ENCODE results near the gene ARID4A.
"Not testable (repeated sequence)": the region's sequence is repeated elsewhere in the genome, so short reads cannot be mapped to it uniquely, and the experiment has no call there.

Gene ARID4A

DNA sequence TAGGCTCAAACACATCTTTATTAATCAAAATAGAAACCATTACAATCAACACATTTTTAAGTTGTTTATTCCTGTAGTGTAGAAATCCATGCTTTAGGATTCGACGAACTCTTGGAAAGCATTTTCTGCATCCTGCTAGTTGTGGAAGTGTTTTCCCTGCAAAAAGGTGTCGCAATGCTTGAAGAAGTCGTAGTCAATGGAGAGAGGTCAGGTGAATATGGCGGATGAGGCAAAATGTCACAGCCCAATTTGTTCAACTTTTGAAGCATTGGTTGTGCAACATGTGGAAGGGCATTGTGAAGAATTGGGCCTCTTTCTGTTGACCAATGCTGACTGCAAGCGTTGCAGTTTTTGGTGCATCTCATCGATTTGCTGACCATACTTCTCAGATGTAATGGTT is 4.2 kb upstream of the ARID4A start:
- no peak for DNase-seq (ENCODE audit: low read depth)

DNA sequence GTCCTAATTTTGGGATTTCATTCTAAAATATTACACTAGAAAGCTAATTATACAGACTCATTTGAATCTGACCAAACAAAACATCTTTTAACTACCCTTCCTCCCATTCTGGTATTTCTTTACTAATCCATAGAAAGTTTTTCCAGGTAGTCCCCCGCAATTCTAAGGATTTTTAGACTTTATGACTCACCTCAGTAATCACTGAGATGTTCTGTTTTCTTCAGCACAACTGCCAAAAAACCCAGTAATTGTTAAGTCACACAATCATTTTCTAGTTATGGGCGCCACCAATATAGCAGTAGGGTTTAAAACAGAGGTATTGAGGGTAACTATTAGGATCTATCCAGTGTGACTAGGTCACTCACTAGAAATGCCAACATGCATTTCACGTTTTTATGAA is 1.6 kb upstream of the ARID4A start:
- no peak for DNase-seq (ENCODE audit: low read depth)

DNA sequence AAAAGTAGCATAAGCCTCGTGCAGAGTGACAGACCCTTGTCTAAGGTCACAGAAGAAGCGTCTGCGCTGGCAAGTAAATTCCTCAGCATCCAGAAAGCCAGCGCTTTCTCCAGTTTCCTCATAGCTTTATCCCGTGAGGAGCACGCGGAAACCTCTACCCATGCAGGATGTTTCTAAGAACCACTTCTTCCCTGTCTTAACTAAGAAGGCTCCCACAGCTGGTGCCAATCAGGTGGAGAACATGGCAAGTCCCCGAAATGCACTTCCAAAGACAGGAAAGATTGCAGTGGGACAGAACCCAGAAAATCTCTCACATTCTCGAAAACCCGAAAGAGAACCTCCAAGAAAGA is 968 bp upstream of the ARID4A start:
- DNase-seq (ENCODE audit: low read depth): no peak

DNA sequence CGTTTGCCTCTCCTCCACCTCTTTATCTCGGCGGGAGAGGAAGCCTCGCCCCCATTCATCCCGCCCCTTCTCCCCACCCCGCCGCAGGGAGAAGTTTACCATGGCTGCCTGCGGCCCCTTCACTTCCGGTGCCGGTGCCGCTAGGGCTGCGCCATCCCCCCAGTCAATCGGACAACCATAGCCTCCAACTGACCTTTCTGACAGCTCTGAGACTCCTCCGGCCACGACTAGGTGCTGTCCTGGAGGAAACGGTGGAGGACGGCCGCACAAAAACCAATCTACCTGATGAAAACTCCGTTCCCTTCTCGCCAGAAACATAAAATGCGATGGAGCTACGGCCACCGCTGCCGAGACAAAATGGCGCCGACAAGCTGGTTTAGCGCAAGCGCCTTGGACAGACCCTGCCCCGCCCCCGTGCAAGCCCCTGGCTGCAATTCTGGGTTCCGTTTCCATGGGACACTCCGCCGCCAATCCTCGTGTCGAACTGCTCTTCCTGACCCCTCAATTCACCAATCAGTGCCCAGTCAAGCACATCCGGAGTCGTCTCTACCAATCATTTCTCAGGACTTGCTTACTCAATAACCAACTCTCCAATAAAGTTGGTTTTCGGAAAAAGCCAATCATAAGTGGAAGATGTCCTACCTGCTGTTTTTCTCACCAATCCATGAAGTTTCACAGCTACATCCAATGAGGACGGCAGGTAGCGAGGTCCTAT is 436 bp upstream of the ARID4A start:
- DNase-seq (ENCODE audit: low read depth): peak; percentile 98

DNA sequence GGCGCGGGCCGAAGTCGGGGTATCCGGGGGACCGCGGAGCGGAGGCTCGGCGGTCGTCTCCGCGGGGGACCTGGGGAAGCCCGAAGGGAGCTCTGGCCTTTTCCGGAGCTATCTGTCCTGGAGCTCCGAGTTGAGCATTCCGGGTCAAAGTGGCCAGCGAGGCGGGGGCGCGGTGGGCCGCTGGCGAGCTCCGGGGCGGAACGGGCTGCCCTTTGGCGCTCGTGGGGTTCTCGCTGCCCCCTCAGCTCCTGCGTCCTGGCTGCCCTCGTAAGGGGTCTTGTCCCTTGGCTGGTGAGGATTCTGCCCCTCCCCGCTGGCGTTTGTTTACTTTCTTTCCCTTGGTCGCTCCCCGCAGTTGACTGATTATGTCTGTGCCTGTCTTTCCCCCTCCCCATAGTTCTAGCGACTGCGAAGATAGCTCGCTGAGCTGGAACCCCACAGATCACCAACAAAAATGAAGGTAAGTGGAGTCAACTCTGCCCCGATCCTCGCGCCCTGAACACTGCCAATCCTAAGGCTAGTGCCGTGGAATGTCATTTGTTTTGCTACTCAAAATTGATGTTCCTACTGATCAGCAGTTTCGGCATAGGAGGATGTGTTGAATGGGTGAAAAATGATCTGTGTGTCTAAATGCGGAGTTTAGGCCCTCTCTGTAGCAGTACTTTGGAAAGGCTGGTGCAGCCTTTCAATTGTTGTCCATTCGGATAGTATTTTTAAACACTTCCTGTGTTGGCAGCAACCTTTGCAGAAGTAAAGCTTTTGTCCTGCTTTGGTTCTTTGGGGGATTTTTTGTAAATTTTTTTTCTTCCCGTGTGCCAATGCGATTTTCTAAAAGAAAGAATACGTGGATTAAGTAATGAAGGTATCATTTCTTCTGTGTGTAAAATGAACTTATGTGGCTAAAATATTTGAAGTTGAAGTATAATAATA is 1.3 kb downstream of the ARID4A start:
- DNase-seq (ENCODE audit: low read depth): no peak

DNA sequence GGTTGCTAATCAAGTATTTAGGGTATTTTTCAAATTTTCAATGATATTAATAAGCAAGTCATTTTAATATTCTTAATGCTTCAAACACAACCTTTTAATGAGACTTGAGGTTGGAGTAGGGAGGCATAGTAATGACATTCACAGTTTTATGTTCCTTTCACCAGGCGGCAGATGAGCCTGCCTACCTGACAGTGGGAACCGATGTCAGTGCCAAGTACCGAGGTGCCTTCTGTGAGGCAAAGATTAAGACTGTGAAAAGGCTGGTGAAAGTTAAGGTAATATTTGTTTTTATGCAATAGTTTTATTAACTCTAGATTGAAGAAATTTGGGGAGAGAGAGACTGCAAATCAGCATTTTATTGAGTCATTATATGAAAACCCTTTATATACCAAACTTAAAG is 3.1 kb downstream of the ARID4A start:
- DNase-seq (ENCODE audit: low read depth): no peak

DNA sequence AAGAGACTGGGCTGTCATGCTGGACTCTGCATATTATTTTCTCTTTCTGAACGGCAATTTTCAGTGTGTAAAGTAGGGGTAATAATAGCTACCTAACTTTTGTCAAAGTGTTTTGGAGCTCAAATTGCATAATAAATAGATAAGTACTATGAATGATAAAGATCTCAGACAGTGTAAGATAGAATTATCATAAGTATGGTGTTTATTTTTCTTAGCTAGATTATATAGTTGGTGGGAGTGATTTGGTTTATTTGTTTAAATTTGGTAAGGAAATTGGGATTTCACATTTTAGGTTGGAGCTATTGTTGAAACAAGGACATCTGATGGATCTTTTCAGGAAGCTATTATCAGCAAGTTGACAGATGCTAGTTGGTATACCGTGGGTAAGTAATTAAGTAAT is 7.4 kb downstream of the ARID4A start:
- no peak for DNase-seq (ENCODE audit: low read depth)

DNA sequence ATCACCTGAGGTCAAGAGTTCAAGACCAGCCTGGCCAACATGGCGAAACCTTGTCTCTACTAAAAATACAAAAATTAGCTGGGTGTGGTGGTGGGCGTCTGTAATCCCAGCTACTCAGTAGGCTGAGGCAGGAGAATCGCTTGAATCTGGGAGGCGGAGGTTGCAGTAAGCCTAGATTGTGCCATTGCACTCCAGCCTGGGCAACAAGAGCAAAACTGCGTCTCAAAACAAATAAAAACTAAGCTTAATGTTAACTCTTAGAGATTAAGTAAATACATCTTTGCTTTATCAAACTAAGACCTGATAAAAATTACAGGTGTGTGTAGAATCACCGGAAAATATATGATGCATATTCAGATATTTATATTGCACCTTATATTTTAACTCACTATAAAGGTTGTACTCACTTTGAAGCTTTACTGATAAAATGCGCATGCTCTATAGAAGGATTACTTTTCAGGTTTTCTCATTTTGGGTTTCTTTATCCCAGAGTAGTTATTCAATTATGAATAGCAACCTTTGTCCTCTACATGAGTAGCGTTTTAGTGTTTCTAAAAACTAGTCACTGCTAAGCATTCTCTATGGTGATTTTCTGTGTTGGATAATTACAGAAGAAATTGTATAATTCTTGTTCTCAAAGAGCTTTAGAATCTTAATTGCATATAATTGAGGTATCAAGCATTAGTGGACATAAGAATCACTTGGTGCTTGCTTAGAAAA is 9.4 kb downstream of the ARID4A start:
- DNase-seq (ENCODE audit: low read depth): no peak

DNA sequence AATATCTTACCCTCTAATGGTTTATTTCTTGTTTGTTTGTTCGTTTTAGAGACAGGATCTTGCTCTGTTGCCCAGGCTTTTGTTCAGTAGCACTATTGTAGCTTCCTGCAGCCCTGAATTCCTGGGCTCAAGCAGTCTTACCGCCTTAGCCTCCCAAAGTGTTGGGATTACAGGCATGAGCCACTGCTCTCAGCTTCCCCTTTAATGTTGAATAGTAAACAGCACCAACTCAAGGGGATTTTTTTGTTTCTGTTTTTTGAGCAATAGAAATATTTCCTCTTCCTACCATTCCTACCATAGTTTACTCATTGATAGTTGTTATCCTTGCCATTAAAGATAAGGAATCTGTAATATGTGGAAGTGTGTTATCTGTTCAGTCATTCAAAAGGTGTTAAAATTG is 10.7 kb downstream of the ARID4A start:
- no peak for DNase-seq (ENCODE audit: low read depth)

DNA sequence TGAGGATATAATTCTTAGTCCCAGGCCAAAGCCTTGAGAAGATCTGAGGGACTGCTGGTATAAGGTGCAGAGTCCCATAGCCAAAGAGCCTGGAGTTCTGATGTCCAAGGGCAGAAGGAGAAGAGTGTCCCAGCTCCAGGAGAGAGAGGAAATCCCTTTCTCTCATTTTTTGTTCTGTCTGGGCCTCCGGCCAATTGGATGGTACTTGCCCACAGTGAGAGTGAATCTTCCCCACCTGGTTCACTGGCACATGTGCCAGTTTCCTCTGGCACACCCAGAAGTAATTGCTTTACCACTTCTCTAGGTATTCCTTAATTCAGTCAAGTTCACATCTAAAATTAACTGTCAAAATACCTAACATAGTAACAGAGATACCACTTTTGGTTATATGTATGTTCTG is 15.3 kb downstream of the ARID4A start:
- DNase-seq (ENCODE audit: low read depth): no peak

DNA sequence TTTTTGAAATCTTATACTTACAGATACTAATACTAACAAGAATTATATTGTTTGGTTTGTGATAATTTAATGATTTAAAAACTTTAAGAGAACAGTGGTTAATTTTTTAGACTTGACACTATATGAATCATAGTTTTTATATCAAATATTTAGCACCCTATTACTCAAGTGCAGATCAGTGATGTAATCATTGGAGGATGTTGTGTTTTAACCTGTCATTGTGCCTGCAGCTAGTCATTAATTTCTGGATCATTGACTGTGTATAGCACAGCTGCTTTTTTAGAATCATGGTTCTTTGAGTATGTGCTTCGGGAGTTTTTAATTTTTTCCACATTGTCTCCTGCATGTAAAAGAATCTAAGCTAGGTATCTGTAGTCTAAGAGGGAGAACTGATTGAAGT is 17.3 kb downstream of the ARID4A start:
- no peak for DNase-seq (ENCODE audit: low read depth)

DNA sequence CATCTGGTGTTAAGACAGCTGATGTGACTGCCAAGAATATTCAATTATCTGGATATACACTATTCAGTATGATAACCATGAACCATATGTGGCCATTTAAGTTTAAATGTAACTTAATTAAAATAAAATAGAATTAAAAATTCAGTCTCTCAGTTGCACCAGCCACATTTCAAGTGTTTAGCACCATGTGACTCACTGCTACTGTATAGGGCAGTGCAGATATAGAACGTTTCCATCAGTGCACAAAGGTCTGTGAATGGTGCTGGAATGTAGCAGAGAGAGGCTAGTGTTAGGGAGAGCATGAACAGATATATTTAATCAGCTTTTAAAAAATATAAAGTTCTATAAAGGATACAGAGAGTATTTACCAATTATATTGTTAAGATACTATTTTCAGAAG is 28.7 kb downstream of the ARID4A start:
- no peak for DNase-seq (ENCODE audit: low read depth)

DNA sequence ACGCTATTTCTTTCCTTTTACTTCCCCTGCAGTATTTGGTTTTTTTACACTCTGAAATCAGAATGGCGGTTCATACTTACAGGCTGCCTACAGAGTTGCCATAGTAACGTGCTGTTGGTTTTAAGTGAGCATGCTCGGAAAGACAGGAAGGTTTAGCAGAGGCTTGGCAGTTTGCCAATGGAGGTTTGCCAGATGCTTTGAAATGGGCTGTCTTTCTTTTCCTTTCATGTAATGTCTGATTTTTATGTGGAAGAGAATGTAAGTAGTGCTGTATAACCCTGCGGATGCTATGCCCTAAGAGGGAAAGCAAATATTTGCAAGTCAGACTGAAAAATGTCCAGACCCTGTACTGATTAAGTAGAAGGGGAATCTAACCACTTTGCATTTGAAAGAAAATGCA is 32.8 kb downstream of the ARID4A start:
- DNase-seq (ENCODE audit: low read depth): peak; percentile 75

DNA sequence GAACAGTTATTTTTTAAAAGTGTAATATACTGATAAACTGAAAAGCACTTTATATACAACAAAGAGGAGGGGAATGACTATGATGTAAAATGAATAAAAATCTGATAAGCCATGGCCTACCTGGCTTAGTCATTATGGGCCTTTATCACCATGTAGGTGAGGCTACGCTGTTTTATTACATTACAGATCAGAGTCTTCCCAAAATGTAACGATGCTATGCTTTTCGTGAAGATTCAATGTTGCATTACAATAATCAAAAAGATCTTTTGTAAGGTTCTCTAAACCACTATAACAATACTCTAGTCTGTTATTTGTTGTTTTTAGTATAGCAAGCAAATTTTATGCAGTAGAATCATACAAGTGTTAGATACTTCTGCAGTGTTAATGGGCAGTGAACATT is 34.2 kb downstream of the ARID4A start:
- no peak for DNase-seq (ENCODE audit: low read depth)

DNA sequence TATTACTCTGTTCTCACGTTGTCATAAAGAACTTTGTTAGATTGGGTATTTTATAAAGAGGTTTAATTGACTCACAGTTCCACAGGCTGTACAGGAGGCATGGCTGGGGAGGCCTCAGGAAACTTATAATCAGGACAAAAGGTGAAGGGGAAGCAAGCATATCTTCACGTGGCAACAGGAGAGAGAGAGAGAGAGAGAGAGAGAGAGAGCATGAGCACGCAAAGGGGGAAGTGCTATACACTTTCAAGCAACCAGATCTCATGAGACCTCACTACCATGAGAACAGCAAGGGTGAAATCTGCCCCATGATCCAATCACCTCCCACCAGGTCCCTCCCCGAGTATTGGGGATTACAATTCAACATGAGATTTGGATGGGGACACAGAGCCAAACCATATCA is 41.3 kb downstream of the ARID4A start:
- DNase-seq (ENCODE audit: low read depth): not testable (repeated sequence)

DNA sequence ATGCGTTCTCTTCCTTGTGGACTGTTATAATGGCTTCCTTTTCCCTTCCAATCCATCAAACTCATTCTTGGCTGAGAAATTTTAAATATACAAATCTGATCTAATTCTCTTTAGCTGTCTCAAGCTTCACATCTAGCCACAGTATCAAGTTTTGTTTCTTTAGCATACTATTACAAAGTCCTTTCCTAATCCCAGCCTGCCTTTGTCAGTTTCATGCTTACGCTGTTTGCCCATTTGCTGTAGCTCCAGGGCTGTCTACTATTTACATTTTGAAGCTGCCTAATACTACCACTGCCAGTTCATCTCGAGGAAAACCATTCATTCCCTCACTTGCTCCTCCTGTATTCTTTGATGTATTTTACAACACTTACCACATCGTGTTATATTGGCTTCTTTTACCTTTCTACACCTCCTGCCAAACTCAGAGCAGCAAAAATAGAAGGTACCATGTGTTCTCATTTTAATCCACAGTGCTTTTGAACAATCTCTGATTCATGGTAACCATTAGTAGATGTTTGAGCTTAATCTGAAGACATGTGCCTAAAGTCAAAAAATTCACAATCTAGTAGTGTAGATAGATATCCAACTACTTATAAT is 42.9 kb downstream of the ARID4A start:
- DNase-seq (ENCODE audit: low read depth): no peak

DNA sequence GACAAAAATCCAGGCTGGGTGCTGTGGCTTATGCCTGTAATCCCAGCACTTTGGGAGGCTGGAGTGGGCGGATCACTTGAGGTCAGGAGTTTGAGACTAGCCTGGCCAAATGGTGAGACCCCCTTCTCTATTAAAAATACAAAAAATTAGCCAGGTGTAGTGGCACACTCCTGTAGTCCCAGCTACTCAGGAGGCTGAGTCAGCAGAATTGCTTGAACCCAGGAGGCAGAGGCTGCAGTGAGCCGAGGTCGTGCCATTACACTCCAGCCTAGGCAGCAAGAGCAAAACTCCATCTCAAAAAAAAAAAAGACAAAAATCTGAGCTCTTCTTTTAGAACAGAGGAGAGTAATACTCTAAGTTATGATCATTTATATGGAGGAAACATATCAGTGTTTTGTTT is 45.2 kb downstream of the ARID4A start:
- not testable (repeated sequence) for DNase-seq (ENCODE audit: low read depth)

DNA sequence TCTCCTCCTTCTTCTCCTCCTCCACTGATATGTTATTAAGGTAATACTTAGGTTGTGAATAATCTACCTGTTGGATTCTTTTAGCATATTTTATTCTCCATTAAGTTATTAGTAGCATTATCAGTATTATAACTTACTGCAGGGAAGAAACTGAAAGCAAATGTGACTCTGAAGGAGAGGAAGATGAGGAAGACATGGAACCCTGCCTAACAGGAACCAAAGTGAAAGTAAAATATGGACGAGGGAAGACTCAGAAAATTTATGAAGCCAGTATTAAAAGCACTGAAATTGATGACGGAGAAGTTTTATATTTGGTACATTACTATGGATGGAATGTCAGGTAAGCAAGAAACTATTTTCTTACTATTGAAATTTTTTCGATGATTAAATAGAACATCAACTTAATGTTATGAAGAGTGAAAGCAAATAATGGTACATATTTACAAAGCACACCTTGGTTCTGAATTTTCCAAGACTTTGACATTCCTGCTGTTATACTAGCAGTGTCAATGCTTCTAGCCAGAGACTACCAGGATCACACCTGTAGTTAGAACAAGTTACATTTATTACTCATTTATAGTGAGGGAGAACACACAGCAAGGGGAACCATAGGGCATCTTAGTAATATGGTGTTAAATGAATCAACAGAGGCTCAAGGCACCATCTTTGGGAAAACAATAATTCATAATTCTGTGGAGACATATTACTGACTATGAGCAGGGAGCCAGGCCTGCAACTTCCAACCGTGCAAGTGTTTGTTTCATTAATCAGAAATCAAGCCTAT is 55.4 kb downstream of the ARID4A start:
- DNase-seq (ENCODE audit: low read depth): no peak

DNA sequence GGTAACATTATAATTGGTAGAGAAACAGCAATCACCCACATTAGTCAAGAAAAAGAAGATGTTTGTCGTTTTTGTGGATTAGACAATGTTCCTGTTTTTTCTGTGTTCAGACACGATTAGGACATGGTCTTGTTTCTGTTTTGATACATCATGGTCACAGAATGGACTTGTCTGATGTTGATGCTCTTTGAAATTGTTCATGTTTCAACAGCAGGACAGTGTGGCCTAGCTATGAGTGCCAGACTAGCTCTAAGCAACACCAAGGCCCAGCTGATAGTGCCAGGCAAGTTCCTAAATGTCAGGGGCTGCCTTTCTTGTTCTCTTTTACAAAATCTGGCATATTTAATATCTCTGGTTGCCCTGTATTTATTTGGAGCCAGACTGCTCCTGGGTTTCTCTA is 56.5 kb downstream of the ARID4A start:
- DNase-seq (ENCODE audit: low read depth): no peak

DNA sequence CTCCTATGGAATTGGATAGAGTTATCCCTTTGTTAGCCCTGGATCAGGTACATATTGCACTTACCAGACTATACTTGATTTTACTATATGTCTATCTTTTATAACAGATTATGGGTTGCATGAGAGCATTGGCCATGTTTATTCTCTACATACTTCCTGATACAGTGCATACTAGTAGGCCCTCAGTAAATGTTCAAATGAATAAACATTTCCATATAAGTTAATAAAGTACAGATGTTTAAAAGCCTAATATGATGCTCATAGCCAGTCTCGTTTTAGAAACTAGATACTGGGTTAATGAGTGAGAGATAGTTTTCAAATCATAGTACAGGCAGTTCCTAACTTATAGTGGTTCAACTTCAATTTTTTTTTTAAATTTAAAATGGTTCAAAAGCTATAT is 57.9 kb downstream of the ARID4A start:
- DNase-seq (ENCODE audit: low read depth): no peak

DNA sequence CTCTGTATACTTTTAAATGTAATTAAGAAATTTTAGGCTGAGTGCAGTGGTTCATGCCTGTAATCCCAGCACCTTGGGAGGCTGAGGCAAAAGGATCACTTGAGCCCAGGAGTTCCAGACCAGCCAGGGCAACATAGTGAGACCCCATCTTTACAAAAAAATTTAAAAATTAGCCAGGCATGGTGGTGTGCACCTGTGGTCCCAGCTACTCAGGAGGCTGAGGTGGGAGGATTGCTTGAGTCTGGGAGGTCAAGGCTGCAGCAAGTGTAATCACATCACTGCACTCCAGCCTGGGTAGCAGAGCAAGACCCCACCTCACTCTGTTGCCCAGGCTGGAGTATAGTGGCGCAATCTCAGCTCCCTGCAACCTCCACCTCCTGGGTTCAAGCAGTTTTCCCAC is 63.9 kb downstream of the ARID4A start:
- DNase-seq (ENCODE audit: low read depth): not testable (repeated sequence)

Measured in activated T-helper 1 cell treated with Interleukin-2 at 50 U/mL for 16 hours (primary cell).